Immature natural killer cell (primary cell): Measurements from ENCODE around the gene NYAP2. TPM values are rescaled to one million over a fixed set of nuclear protein-coding genes. Genes with fewer than 3 reads are reported as not detected.

ENCODE experiments used
- DNase-seq, 3 donors: peaks; one replicate each; pipeline ENCODE4 v3.0.0; 2022; ENCODE audit warnings: mixed read lengths in 1 of 3
- H3K27ac Mint-ChIP-seq, 6 donors: one replicate each; pipeline ENCODE4 v1.8.0; 2020; ENCODE audit warnings: mixed read lengths in 6 of 6, mild to moderate bottlenecking in 5 of 6, inconsistent platforms in 4 of 6, moderate library complexity in 3 of 6
- H3K27me3 Mint-ChIP-seq, 3 donors: one replicate each; pipeline ENCODE4 v1.8.0; 2020 to 2021; ENCODE audit warnings: low read depth in 3 of 3, mild to moderate bottlenecking in 3 of 3, mixed read lengths in 3 of 3, moderate library complexity in 3 of 3, inconsistent platforms in 1 of 3
- H3K36me3 Mint-ChIP-seq, 3 donors: one replicate each; pipeline ENCODE4 v1.8.0; 2020; ENCODE audit warnings: mixed read lengths in 3 of 3, inconsistent platforms in 2 of 3, mild to moderate bottlenecking in 2 of 3
- H3K4me1 Mint-ChIP-seq, 2 donors: one replicate each; pipeline ENCODE4 v1.8.0; 2020; ENCODE audit warnings: inconsistent platforms in 2 of 2, mild to moderate bottlenecking in 2 of 2, mixed read lengths in 2 of 2, moderate library complexity in 1 of 2
- H3K4me3 Mint-ChIP-seq, 5 donors: one replicate each; pipeline ENCODE4 v1.8.0; 2020; ENCODE audit warnings: mild to moderate bottlenecking in 5 of 5, mixed read lengths in 5 of 5, inconsistent platforms in 3 of 5, moderate library complexity in 3 of 5
- H3K9me3 Mint-ChIP-seq, 6 donors: one replicate each; pipeline ENCODE4 v1.8.0; 2020; ENCODE audit warnings: mild to moderate bottlenecking in 6 of 6, mixed read lengths in 6 of 6, inconsistent platforms in 4 of 6, moderate library complexity in 3 of 6
- polyA plus RNA-seq, 3 donors: library from polyadenylated mRNA; unstranded; fragments of 300-500 nt; fragmentation: Illumina TruSeq; gene quantifications; one replicate each; pipeline ENCODE4 v1.2.3, GENCODE V29; 2021

NYAP2 gene
- polyA plus RNA-seq, 3 donors from 2014 or later, result not detected

- no peak overlapping the region for H3K27ac Mint-ChIP-seq
- H3K4me1 Mint-ChIP-seq, result no peaks in the 10 kb centered on the region
- peaks cover 0 to 3% (median 0%) of the 10 kb centered on the region in 6 donors for H3K9me3 Mint-ChIP-seq
- no peak overlapping the region for H3K4me3 Mint-ChIP-seq
- H3K36me3 Mint-ChIP-seq, result no peaks in the 10 kb centered on the region
- DNase-seq, result no peak
- peaks cover 0 to 2% (median under 1%) of the 10 kb centered on the region in 3 donors for H3K27me3 Mint-ChIP-seq
Observed at GRCh38 chr2:225413786-225414185, 14.3 kb downstream of the NYAP2 start.

- H3K36me3 Mint-ChIP-seq, result no peaks in the 10 kb centered on the region
- no peak overlapping the region for H3K27ac Mint-ChIP-seq
- no peaks in the 10 kb centered on the region for H3K4me1 Mint-ChIP-seq
- H3K27me3 Mint-ChIP-seq, result peaks cover 0 to 4% (median 0%) of the 10 kb centered on the region in 3 donors
- no peak overlapping the region for H3K4me3 Mint-ChIP-seq
- H3K9me3 Mint-ChIP-seq, result peaks cover 0 to 3% (median 0%) of the 10 kb centered on the region in 6 donors
- DNase-seq, result no peak
Observed at GRCh38 chr2:225414902-225415301, 15.4 kb downstream of the NYAP2 start.

GRCh38 chr2:225415341-225415740 is 15.8 kb downstream of the NYAP2 start:
- Mint-ChIP-seq H3K27ac (no peak overlapping the region), H3K9me3 (peaks cover 0 to 3% (median 0%) of the 10 kb centered on the region in 6 donors), H3K4me3 (no peak overlapping the region), H3K4me1 (no peaks in the 10 kb centered on the region), H3K36me3 (no peaks in the 10 kb centered on the region), H3K27me3 (peaks cover 0 to 4% (median 0%) of the 10 kb centered on the region in 3 donors)
- no peak for DNase-seq

- Mint-ChIP-seq H3K27me3 (peaks cover 0 to 4% (median 0%) of the 10 kb centered on the region in 3 donors), H3K4me3 (no peak overlapping the region), H3K9me3 (peaks cover 0 to 3% (median 0%) of the 10 kb centered on the region in 6 donors), H3K4me1 (no peaks in the 10 kb centered on the region), H3K36me3 (no peaks in the 10 kb centered on the region), H3K27ac (no peak overlapping the region)
- DNase-seq, result no peak
Observed at GRCh38 chr2:225415792-225416191, 16.3 kb downstream of the NYAP2 start.

- no peak for DNase-seq
- Mint-ChIP-seq H3K4me1 (no peaks in the 10 kb centered on the region), H3K27me3 (peaks cover 0 to 3% (median 0%) of the 10 kb centered on the region in 3 donors), H3K27ac (no peak overlapping the region), H3K9me3 (peaks cover 0 to 3% (median 0%) of the 10 kb centered on the region in 6 donors), H3K4me3 (no peak overlapping the region), H3K36me3 (no peaks in the 10 kb centered on the region)
Observed at GRCh38 chr2:225416616-225417367, 17.3 kb downstream of the NYAP2 start.

GRCh38 chr2:225419033-225419432 is 19.5 kb downstream of the NYAP2 start:
- Mint-ChIP-seq H3K4me1 (no peaks in the 10 kb centered on the region), H3K36me3 (no peaks in the 10 kb centered on the region), H3K9me3 (no peaks in the 10 kb centered on the region), H3K4me3 (no peak overlapping the region), H3K27me3 (peaks cover 0 to 3% (median 0%) of the 10 kb centered on the region in 3 donors), H3K27ac (no peak overlapping the region)
- no peak for DNase-seq

GRCh38 chr2:225422145-225422544 is 22.6 kb downstream of the NYAP2 start:
- no peak overlapping the region for H3K27ac Mint-ChIP-seq
- no peaks in the 10 kb centered on the region for H3K36me3 Mint-ChIP-seq
- no peaks in the 10 kb centered on the region for H3K4me1 Mint-ChIP-seq
- H3K27me3 Mint-ChIP-seq, result peaks cover 2 to 3% (median 3%) of the 10 kb centered on the region in 3 donors
- H3K4me3 Mint-ChIP-seq, result no peak overlapping the region
- no peaks in the 10 kb centered on the region for H3K9me3 Mint-ChIP-seq
- DNase-seq, result no peak

GRCh38 chr2:225425284-225425683 is 25.8 kb downstream of the NYAP2 start:
- H3K27me3 Mint-ChIP-seq, result peaks cover 0 to 4% (median 3%) of the 10 kb centered on the region in 3 donors
- no peak overlapping the region for H3K4me3 Mint-ChIP-seq
- no peaks in the 10 kb centered on the region for H3K36me3 Mint-ChIP-seq
- H3K4me1 Mint-ChIP-seq, result no peaks in the 10 kb centered on the region
- H3K27ac Mint-ChIP-seq, result no peak overlapping the region
- no peak for DNase-seq
- peaks cover 0 to 4% (median 0%) of the 10 kb centered on the region in 6 donors for H3K9me3 Mint-ChIP-seq

GRCh38 chr2:225428360-225428759 is 28.9 kb downstream of the NYAP2 start:
- H3K27ac Mint-ChIP-seq, result no peak overlapping the region
- no peak for DNase-seq
- H3K4me1 Mint-ChIP-seq, result no peaks in the 10 kb centered on the region
- H3K4me3 Mint-ChIP-seq, result no peak overlapping the region
- H3K36me3 Mint-ChIP-seq, result no peaks in the 10 kb centered on the region
- peaks cover 0 to 4% (median 0%) of the 10 kb centered on the region in 6 donors for H3K9me3 Mint-ChIP-seq
- peaks cover 0 to 4% (median 3%) of the 10 kb centered on the region in 3 donors for H3K27me3 Mint-ChIP-seq

- DNase-seq, result no peak
Observed at GRCh38 chr2:225429717-225430116, 30.2 kb downstream of the NYAP2 start.

GRCh38 chr2:225431105-225431863 is 31.8 kb downstream of the NYAP2 start:
- Mint-ChIP-seq H3K27ac (no peak overlapping the region), H3K36me3 (no peaks in the 10 kb centered on the region), H3K9me3 (peaks cover 0 to 4% (median 0%) of the 10 kb centered on the region in 6 donors), H3K4me1 (no peaks in the 10 kb centered on the region), H3K4me3 (no peak overlapping the region), H3K27me3 (peaks cover 0 to 2% (median 1%) of the 10 kb centered on the region in 3 donors)
- DNase-seq, result no peak

More at GRCh38 chr2:225429717-225430116, 30.2 kb downstream of the NYAP2 start:
- Mint-ChIP-seq H3K4me3 (no peak overlapping the region), H3K4me1 (no peaks in the 10 kb centered on the region), H3K9me3 (peaks cover 0 to 4% (median 0%) of the 10 kb centered on the region in 6 donors), H3K27ac (no peak overlapping the region), H3K36me3 (no peaks in the 10 kb centered on the region), H3K27me3 (peaks cover 0 to 4% (median 3%) of the 10 kb centered on the region in 3 donors)

- Mint-ChIP-seq H3K27ac (no peak overlapping the region), H3K36me3 (no peaks in the 10 kb centered on the region), H3K4me3 (no peak overlapping the region), H3K9me3 (peaks cover 0 to 1% (median 0%) of the 10 kb centered on the region in 6 donors), H3K4me1 (no peaks in the 10 kb centered on the region), H3K27me3 (peaks cover under 1 to 4% (median 1%) of the 10 kb centered on the region in 3 donors)
- DNase-seq, result no peak
Observed at GRCh38 chr2:225434014-225434413, 34.5 kb downstream of the NYAP2 start.

GRCh38 chr2:225437319-225437718 is 37.8 kb downstream of the NYAP2 start:
- no peak overlapping the region for H3K4me3 Mint-ChIP-seq
- H3K27me3 Mint-ChIP-seq, result peaks cover 3 to 11% (median 4%) of the 10 kb centered on the region in 3 donors
- no peaks in the 10 kb centered on the region for H3K36me3 Mint-ChIP-seq
- H3K9me3 Mint-ChIP-seq, result peaks cover 0 to 3% (median 0%) of the 10 kb centered on the region in 6 donors
- no peak for DNase-seq
- no peaks in the 10 kb centered on the region for H3K4me1 Mint-ChIP-seq
- H3K27ac Mint-ChIP-seq, result no peak overlapping the region

- H3K27me3 Mint-ChIP-seq, result peaks cover 3 to 11% (median 4%) of the 10 kb centered on the region in 3 donors
- DNase-seq, result no peak
- no peak overlapping the region for H3K27ac Mint-ChIP-seq
- H3K9me3 Mint-ChIP-seq, result peaks cover 0 to 3% (median 0%) of the 10 kb centered on the region in 6 donors
- H3K4me1 Mint-ChIP-seq, result no peaks in the 10 kb centered on the region
- no peaks in the 10 kb centered on the region for H3K36me3 Mint-ChIP-seq
- H3K4me3 Mint-ChIP-seq, result no peak overlapping the region
Observed at GRCh38 chr2:225438248-225438647, 38.7 kb downstream of the NYAP2 start.
